Activated naive CD4-positive, alpha-beta T cell treated with anti-CD3 and anti-CD28 coated beads, Interleukin-2, amount 10 ng/mL, durations not matched to agents 7 days and 5 days (primary cell): ENCODE data around the gene SPRN.
"Not testable (repeated sequence)": the region's sequence is repeated elsewhere in the genome, so short reads cannot be mapped to it uniquely, and the experiment has no call there.

Experiments
- CTCF ChIA-PET: fragments of 350-600 bp; sonication (Branson Sonifier 250); formaldehyde crosslinking; loops from one replicate; lab custom pipeline; 2021; ENCODE audit warnings: antibody characterized with exemption; lab: Charles Lee
- DNase-seq: peaks from one replicate; pipeline ENCODE4 v3.0.0-alpha.2; 2020
- H3K27ac Mint-ChIP-seq: one replicate; pipeline ENCODE4 v1.8.0; 2021; ENCODE audit warnings: mild to moderate bottlenecking, moderate library complexity, mixed read lengths
- H3K27me3 Mint-ChIP-seq: one replicate; pipeline ENCODE4 v1.8.0; 2021; ENCODE audit warnings: mild to moderate bottlenecking, mixed read lengths
- H3K36me3 Mint-ChIP-seq: one replicate; pipeline ENCODE4 v1.8.0; 2021; ENCODE audit warnings: mixed read lengths
- H3K4me1 Mint-ChIP-seq: one replicate; pipeline ENCODE4 v1.8.0; 2021; ENCODE audit warnings: mixed read lengths
- H3K4me3 Mint-ChIP-seq: one replicate; pipeline ENCODE4 v1.8.0; 2021; ENCODE audit warnings: mild to moderate bottlenecking, moderate library complexity, mixed read lengths
- H3K9me3 Mint-ChIP-seq: one replicate; pipeline ENCODE4 v1.8.0; 2021; ENCODE audit warnings: mixed read lengths

SPRN gene

GRCh38 chr10:133438711-133439273, 14.4 kb upstream of the SPRN start:
- Mint-ChIP-seq H3K4me3 (no peak overlapping the region), H3K36me3 (no peaks in the 10 kb centered on the region), H3K4me1 (peaks cover 16% of the 10 kb centered on the region), H3K9me3 (no peaks in the 10 kb centered on the region), H3K27ac (no peak overlapping the region), H3K27me3 (no peaks in the 10 kb centered on the region)
- CTCF ChIA-PET: interaction anchor here (0.7 to 2.4 kb wide), 19 partner anchors 10 to 181 kb away, joined by 3 to 21 read pairs (median 4); partner anchors contain the start of gene SCART1
- no peak for DNase-seq

- H3K4me1 Mint-ChIP-seq, H3K27me3 Mint-ChIP-seq, DNase-seq, H3K36me3 Mint-ChIP-seq, CTCF ChIA-PET, H3K9me3 Mint-ChIP-seq, H3K27ac Mint-ChIP-seq, H3K4me3 Mint-ChIP-seq: not testable (repeated sequence)
These were observed 8.4 kb upstream of the SPRN start for GRCh38 chr10:133432789-133433188.

- H3K36me3 Mint-ChIP-seq, H3K4me3 Mint-ChIP-seq, DNase-seq, CTCF ChIA-PET, H3K27ac Mint-ChIP-seq, H3K4me1 Mint-ChIP-seq, H3K27me3 Mint-ChIP-seq, H3K9me3 Mint-ChIP-seq: not testable (repeated sequence)
These were observed 7.6 kb upstream of the SPRN start for GRCh38 chr10:133431888-133432613.

- H3K36me3 Mint-ChIP-seq, CTCF ChIA-PET, H3K4me3 Mint-ChIP-seq: not testable (repeated sequence)
These were observed 5.1 kb upstream of the SPRN start for GRCh38 chr10:133429571-133429970.

GRCh38 chr10:133424102-133424501, 323 bp downstream of the SPRN start:
- CTCF ChIA-PET, H3K4me3 Mint-ChIP-seq, DNase-seq, H3K4me1 Mint-ChIP-seq, H3K36me3 Mint-ChIP-seq, H3K9me3 Mint-ChIP-seq, H3K27ac Mint-ChIP-seq: not testable (repeated sequence)
- H3K27me3 Mint-ChIP-seq: peaks cover 34% of the 10 kb centered on the region

More at GRCh38 chr10:133429571-133429970, 5.1 kb upstream of the SPRN start:
- H3K27me3 Mint-ChIP-seq, H3K27ac Mint-ChIP-seq, H3K4me1 Mint-ChIP-seq, H3K9me3 Mint-ChIP-seq, DNase-seq: not testable (repeated sequence)

GRCh38 chr10:133422807-133423771, 1.3 kb downstream of the SPRN start:
- H3K27me3 Mint-ChIP-seq: peaks cover 34% of the 10 kb centered on the region
- no peak for DNase-seq
- no peaks in the 10 kb centered on the region for H3K36me3 Mint-ChIP-seq
- H3K9me3 Mint-ChIP-seq: no peaks in the 10 kb centered on the region
- peaks cover 2% of the 10 kb centered on the region for H3K4me1 Mint-ChIP-seq
- H3K27ac Mint-ChIP-seq: no peak overlapping the region
- CTCF ChIA-PET: no interaction called here
- no peak overlapping the region for H3K4me3 Mint-ChIP-seq

- H3K9me3 Mint-ChIP-seq: no peaks in the 10 kb centered on the region
- H3K4me1 Mint-ChIP-seq: peaks cover 2% of the 10 kb centered on the region
- CTCF ChIA-PET: no interaction called here
- H3K27me3 Mint-ChIP-seq: peaks cover 34% of the 10 kb centered on the region
- no peak for DNase-seq
- no peaks in the 10 kb centered on the region for H3K36me3 Mint-ChIP-seq
- H3K27ac Mint-ChIP-seq: no peak overlapping the region
- H3K4me3 Mint-ChIP-seq: no peak overlapping the region
These were observed 2.1 kb downstream of the SPRN start for GRCh38 chr10:133422223-133422806.

GRCh38 chr10:133421336-133422222, 2.8 kb downstream of the SPRN start:
- Mint-ChIP-seq H3K27ac (no peak overlapping the region), H3K4me3 (no peak overlapping the region), H3K27me3 (peaks cover 34% of the 10 kb centered on the region), H3K4me1 (peaks cover 2% of the 10 kb centered on the region), H3K36me3 (no peaks in the 10 kb centered on the region), H3K9me3 (no peaks in the 10 kb centered on the region)
- CTCF ChIA-PET: no interaction called here
- DNase-seq: no peak

- H3K4me3 Mint-ChIP-seq: no peak overlapping the region
- H3K36me3 Mint-ChIP-seq: peaks cover 6% of the 10 kb centered on the region
- H3K4me1 Mint-ChIP-seq: peaks cover 2% of the 10 kb centered on the region
- H3K27me3 Mint-ChIP-seq: peaks cover 34% of the 10 kb centered on the region
- DNase-seq: no peak
- CTCF ChIA-PET: interaction anchor here (2.1 kb wide), 1 partner anchor 91 kb away, joined by 7 read pairs; no protein-coding TSS in a partner anchor
- peaks cover 6% of the 10 kb centered on the region for H3K9me3 Mint-ChIP-seq
- no peak overlapping the region for H3K27ac Mint-ChIP-seq
These were observed 3.8 kb downstream of the SPRN start for GRCh38 chr10:133420579-133420978.

- Mint-ChIP-seq H3K4me3 (no peak overlapping the region), H3K4me1 (peaks cover 2% of the 10 kb centered on the region), H3K27me3 (peaks cover 34% of the 10 kb centered on the region), H3K9me3 (peaks cover 10% of the 10 kb centered on the region), H3K36me3 (peaks cover 12% of the 10 kb centered on the region), H3K27ac (no peak overlapping the region)
- DNase-seq: no peak
- CTCF ChIA-PET: interaction anchor here (0.6 to 2.1 kb wide), 2 partner anchors 16 to 90 kb away, joined by 3 to 7 read pairs; no protein-coding TSS in a partner anchor
These were observed 4.4 kb downstream of the SPRN start for GRCh38 chr10:133420028-133420427.

- CTCF ChIA-PET: interaction anchor here (0.6 to 2.1 kb wide), 2 partner anchors 16 to 90 kb away, joined by 3 to 7 read pairs; no protein-coding TSS in a partner anchor
- Mint-ChIP-seq H3K4me1 (peaks cover 2% of the 10 kb centered on the region), H3K27me3 (peaks cover 34% of the 10 kb centered on the region), H3K4me3 (no peak overlapping the region), H3K9me3 (peaks cover 10% of the 10 kb centered on the region), H3K36me3 (peaks cover 15% of the 10 kb centered on the region), H3K27ac (no peak overlapping the region)
- no peak for DNase-seq
These were observed 5.0 kb downstream of the SPRN start for GRCh38 chr10:133419211-133419950.

GRCh38 chr10:133418289-133418993, 6.0 kb downstream of the SPRN start:
- CTCF ChIA-PET: interaction anchor here (2.1 kb wide), 1 partner anchor 89 kb away, joined by 7 read pairs; no protein-coding TSS in a partner anchor
- H3K27ac Mint-ChIP-seq: no peak overlapping the region

More at GRCh38 chr10:133418289-133418993, 6.0 kb downstream of the SPRN start:
- H3K27me3 Mint-ChIP-seq: peaks cover 29% of the 10 kb centered on the region
- no peak overlapping the region for H3K4me3 Mint-ChIP-seq
- peaks cover 2% of the 10 kb centered on the region for H3K4me1 Mint-ChIP-seq
- peaks cover 20% of the 10 kb centered on the region for H3K36me3 Mint-ChIP-seq
- DNase-seq: no peak
- H3K9me3 Mint-ChIP-seq: peaks cover 12% of the 10 kb centered on the region
